SU-DHL-6 (cell line): ENCODE measurements around the gene MAN1A2.

Source experiments
- CTCF ChIP-seq: fragments of 200-600 bp; sonication (generic); IDR thresholded peaks from one replicate; pipeline ENCODE4 v1.5.1; 2017; ENCODE audit warnings: antibody characterized with exemption, mild to moderate bottlenecking, low read length, moderate library complexity; ENCODE audit not compliant: insufficient read depth, poor library complexity, severe bottlenecking
- EZH2phosphoT487 ChIP-seq: fragments of 200-600 bp; sonication (generic), shearing (Covaris generic); conservative IDR thresholded peaks from 2 replicates; pipeline ENCODE4 v1.6.1; 2018; ENCODE audit warnings: mild to moderate bottlenecking, antibody characterized with exemption, low read length, moderate library complexity, mixed read lengths

- TF ChIP-seq CTCF (no peak), EZH2phosphoT487 (no peak)
Measured at GRCh38 chr1:117556976-117557375, 189.7 kb downstream of the MAN1A2 start.
